Fibroblast of villous mesenchyme (primary cell): Measurements from ENCODE around the gene FBRS. TPM values are rescaled to one million over a fixed set of nuclear protein-coding genes. Genes with fewer than 3 reads are reported as not detected.

Experiments
- DNase-seq: peaks from one replicate; pipeline ENCODE4 v3.0.0-alpha.2; 2010; ENCODE audit warnings: low read depth
- H3K4me3 ChIP-seq: 2 replicates; pipeline ENCODE4 v1.5.1; 2011; ENCODE audit warnings: low read depth, mild to moderate bottlenecking, low read length
- small RNA-seq: library from RNA; depleted of rRNA; stranded (forward); fragments of <200 nt; gene quantifications from one replicate; pipeline ENCODE3, GENCODE V24; 2012
- total RNA-seq: library from RNA; depleted of rRNA; stranded (reverse); fragments of >200 nt; gene quantifications from 2 replicates; pipeline ENCODE4 v1.2.3, GENCODE V29; 2012
- TF ChIP-seq, protein P1 (sequence below): IDR thresholded peaks from 2 replicates; pipeline ENCODE4 v1.5.1; 2012; ENCODE audit warnings: low read depth, mild to moderate bottlenecking, low read length; ENCODE audit not compliant: insufficient read depth

Gene FBRS
- total RNA-seq, 1 donor, result 30.2 TPM

DNA sequence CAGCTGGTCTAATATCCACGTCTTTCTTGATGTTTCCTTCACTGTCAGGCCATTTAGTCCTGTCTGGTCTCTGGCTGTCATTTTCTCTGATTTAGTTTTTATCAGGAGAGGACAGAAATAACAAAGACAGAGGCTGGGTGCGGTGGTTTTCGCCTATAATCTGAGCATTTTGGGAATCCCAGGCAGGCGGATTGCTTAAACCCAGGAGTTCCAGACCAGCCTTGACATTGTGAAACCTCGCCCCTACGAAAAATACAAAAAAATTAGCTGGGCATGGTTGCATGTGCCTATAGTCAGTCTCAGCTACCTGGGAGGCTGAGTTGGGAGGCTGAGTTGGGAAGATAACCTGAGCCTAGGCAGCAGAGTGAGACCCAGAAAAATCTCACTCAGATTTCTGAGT, 47.8 kb downstream of the FBRS start:
- H3K4me3 ChIP-seq, result no peak overlapping the region
- no peak for DNase-seq
- TF ChIP-seq, protein P1, sequence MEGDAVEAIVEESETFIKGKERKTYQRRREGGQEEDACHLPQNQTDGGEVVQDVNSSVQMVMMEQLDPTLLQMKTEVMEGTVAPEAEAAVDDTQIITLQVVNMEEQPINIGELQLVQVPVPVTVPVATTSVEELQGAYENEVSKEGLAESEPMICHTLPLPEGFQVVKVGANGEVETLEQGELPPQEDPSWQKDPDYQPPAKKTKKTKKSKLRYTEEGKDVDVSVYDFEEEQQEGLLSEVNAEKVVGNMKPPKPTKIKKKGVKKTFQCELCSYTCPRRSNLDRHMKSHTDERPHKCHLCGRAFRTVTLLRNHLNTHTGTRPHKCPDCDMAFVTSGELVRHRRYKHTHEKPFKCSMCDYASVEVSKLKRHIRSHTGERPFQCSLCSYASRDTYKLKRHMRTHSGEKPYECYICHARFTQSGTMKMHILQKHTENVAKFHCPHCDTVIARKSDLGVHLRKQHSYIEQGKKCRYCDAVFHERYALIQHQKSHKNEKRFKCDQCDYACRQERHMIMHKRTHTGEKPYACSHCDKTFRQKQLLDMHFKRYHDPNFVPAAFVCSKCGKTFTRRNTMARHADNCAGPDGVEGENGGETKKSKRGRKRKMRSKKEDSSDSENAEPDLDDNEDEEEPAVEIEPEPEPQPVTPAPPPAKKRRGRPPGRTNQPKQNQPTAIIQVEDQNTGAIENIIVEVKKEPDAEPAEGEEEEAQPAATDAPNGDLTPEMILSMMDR, result no peak

DNA sequence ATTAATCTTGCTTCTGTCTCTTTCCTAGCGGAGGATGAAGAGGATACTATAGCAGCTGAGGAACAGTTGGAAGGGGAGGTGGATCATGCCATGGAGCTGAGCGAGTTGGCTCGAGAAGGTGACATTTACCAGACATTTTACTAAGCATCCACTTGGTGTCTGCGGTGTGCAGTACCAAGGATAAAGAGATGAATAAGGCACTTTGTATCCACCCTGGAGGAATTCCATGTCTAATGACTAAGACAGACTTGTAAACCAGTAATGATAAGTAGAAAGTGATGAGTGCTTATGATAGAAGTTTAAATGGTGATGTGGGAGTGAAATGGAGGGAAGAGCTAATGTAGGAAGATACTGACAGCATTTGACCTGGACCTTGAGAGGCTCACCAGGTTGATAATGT, 52.7 kb downstream of the FBRS start:
- no peak overlapping the region for H3K4me3 ChIP-seq
- DNase-seq, result no peak
- TF ChIP-seq, protein P1, result no peak

DNA sequence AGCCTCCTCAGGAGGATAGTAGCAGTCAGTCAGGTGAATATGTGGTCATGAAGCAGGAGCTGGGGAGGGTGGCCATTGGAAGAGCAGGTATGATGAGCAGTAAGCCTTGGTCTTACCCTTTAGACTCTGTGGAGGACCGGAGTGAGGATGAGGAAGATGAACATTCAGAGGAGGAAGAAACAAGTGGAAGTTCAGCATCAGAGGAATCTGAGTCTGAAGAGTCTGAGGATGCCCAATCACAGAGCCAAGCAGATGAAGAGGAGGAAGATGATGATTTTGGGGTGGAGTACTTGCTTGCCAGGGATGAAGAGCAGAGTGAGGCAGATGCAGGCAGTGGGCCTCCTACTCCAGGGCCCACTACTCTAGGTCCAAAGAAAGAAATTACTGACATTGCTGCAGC, 53.5 kb downstream of the FBRS start:
- H3K4me3 ChIP-seq, result no peak overlapping the region
- TF ChIP-seq, protein P1, result no peak
- DNase-seq, result no peak

DNA sequence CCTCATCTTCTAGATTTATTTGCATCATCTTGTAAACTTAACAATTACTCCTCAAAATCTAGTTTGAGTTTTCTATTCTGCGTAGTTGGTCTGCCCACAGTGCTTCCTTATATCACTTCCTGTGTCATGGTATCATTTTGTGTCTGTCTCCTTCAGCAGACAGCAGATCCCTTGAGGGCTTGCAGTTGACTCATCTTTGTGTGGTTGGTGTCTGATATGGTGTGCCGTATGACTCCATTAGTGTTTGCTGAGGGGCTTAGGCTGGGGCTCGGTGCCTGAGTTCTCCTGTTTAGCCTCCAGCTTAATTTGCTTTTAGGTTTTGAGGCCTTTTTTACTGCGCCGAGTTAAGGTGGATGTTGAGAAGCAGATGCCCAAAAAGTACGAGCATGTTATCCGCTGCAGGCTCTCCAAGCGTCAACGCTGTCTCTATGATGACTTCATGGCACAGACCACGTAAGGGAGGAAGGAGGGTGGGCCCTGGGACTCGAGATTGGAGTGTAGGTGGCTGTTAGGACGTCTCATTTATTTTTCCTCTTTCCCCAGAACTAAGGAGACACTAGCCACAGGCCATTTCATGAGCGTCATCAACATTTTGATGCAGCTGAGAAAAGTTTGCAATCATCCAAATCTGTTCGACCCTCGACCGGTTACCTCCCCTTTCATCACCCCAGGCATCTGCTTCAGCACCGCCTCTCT, 57.7 kb downstream of the FBRS start:
- TF ChIP-seq, protein P1, result no peak
- peak; percentile 47 for DNase-seq
- no peak overlapping the region for H3K4me3 ChIP-seq

DNA sequence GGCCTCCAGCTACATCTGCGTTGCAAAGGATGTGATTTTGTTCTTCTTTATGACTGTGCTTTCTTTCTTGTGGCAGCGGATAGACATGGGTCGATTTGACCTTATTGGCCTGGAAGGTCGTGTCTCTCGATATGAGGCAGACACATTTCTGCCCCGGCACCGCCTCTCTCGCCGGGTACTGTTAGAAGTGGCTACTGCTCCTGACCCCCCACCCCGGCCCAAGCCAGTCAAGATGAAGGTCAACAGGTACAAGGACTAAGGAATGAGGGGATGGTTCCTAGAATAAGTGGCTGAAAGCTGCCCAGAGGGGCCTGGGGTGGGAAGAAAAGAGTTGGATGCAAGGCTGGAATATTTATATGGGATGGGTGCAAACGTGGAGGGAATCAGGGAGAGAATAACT, 61.9 kb downstream of the FBRS start:
- TF ChIP-seq, protein P1, result no peak
- no peak overlapping the region for H3K4me3 ChIP-seq
- DNase-seq, result no peak

Small RNA genes within 50 kb of the gene (small RNA-seq; reads per million reads assigned to genes)
- gene AC093249.1 (not detected), gene RNU6-1043P (not detected), gene RNU6-416P (not detected), gene SNORA30 (479 reads per million, percentile 98 among the genes with 10 or more reads in this experiment)

Other genes with a start within 250 kb of the FBRS start
- gene DCTPP1, start 228.4 kb upstream of the FBRS start, total RNA-seq, result 12.9 and 18.6 TPM in 2 replicates
- 7.8 and 9.3 TPM in 2 replicates for gene SEPHS2, start 212.6 kb upstream of the FBRS start, total RNA-seq
- not detected in 2 replicates for gene ITGAL, start 185.7 kb upstream of the FBRS start, total RNA-seq
- 19.0 and 22.0 TPM in 2 replicates for gene ZNF768, start 131.9 kb upstream of the FBRS start, total RNA-seq
- gene ZNF747, start 123.6 kb upstream of the FBRS start, total RNA-seq, result 11.7 and 12.6 TPM in 2 replicates
- gene ZNF764, start 100.1 kb upstream of the FBRS start, total RNA-seq, result 4.3 and 6.1 TPM in 2 replicates
- 6.5 and 12.9 TPM in 2 replicates for gene ZNF688, start 86.7 kb upstream of the FBRS start, total RNA-seq
- 9.7 and 13.0 TPM in 2 replicates for gene ZNF785, start 72.7 kb upstream of the FBRS start, total RNA-seq
- 6.9 and 7.4 TPM in 2 replicates for gene ZNF689, start 48.0 kb upstream of the FBRS start, total RNA-seq
- 5.2 and 5.6 TPM in 2 replicates for gene PRR14, start 7.5 kb upstream of the FBRS start, total RNA-seq
- gene SRCAP, start 40.7 kb downstream of the FBRS start, total RNA-seq, result 15.1 and 16.8 TPM in 2 replicates
- 22.2 and 26.3 TPM in 2 replicates for gene PHKG2, start 90.0 kb downstream of the FBRS start, total RNA-seq
- 1.3 and 3.2 TPM in 2 replicates for gene CFAP119, start 103.6 kb downstream of the FBRS start, total RNA-seq
- 68.9 and 88.9 TPM in 2 replicates for gene RNF40, start 103.9 kb downstream of the FBRS start, total RNA-seq
- 19.4 and 21.6 TPM in 2 replicates for gene ZNF629, start 128.8 kb downstream of the FBRS start, total RNA-seq
- 35.0 and 51.2 TPM in 2 replicates for gene BCL7C, start 235.6 kb downstream of the FBRS start, total RNA-seq
- gene CTF1, start 238.2 kb downstream of the FBRS start, total RNA-seq, result 3.2 and 3.5 TPM in 2 replicates